GM23338 (cell line): ENCODE measurements around the gene CNIH3. TPM values are rescaled to one million over a fixed set of nuclear protein-coding genes. Genes with fewer than 3 reads are reported as not detected.

ENCODE experiments used
- ATAC-seq: fragments of 200-7000 bp; cut with Tn5 transposase; 3 replicates; pipeline ENCODE4 v1.9.1; 2020
- DNase-seq: peaks from one replicate; pipeline ENCODE4 v3.0.0-alpha.2; 2015; ENCODE audit warnings: low spot score
- H2AFZ ChIP-seq: fragments of 200-600 bp; sonication (generic); 2 replicates; pipeline ENCODE4 v1.8.0; 2016; ENCODE audit warnings: antibody characterized with exemption, mild to moderate bottlenecking, moderate library complexity
- H3F3A ChIP-seq: fragments of 200-600 bp; sonication (generic); replicated peaks from 2 replicates; pipeline ENCODE4 v1.8.0; 2017; ENCODE audit warnings: antibody characterized with exemption, mixed run types, low read depth
- H3K27ac ChIP-seq: fragments of 200-600 bp; sonication (generic); 2 replicates; pipeline ENCODE4 v1.6.1; 2016; ENCODE audit warnings: low read depth
- H3K27me3 ChIP-seq: fragments of 200-600 bp; sonication (generic); 2 replicates; pipeline ENCODE4 v1.8.0; 2016; ENCODE audit warnings: mild to moderate bottlenecking, mixed run types, moderate library complexity; ENCODE audit not compliant: insufficient read depth
- H3K36me3 ChIP-seq: fragments of 200-600 bp; sonication (generic); 2 replicates; pipeline ENCODE4 v1.8.0; 2016; ENCODE audit warnings: mild to moderate bottlenecking; ENCODE audit not compliant: insufficient read depth
- H3K4me1 ChIP-seq: fragments of 200-600 bp; sonication (generic); 2 replicates; pipeline ENCODE4 v1.8.0; 2016; ENCODE audit warnings: mild to moderate bottlenecking, moderate library complexity; ENCODE audit not compliant: insufficient read depth
- H3K4me2 ChIP-seq: fragments of 200-600 bp; sonication (generic); 2 replicates; pipeline ENCODE4 v1.7.1; 2017; ENCODE audit warnings: mixed run types
- H3K4me3 ChIP-seq: fragments of 200-600 bp; sonication (generic); 2 replicates; pipeline ENCODE4 v1.6.1; 2016; ENCODE audit warnings: mixed run types
- H3K79me2 ChIP-seq: fragments of 200-600 bp; sonication (generic); replicated peaks from 2 replicates; pipeline ENCODE4 v1.8.0; 2017; ENCODE audit warnings: mild to moderate bottlenecking; ENCODE audit not compliant: insufficient read depth
- H3K9me2 ChIP-seq: fragments of 200-600 bp; sonication (generic); 2 replicates; pipeline ENCODE4 v1.8.0; 2017; ENCODE audit not compliant: insufficient read depth
- H4K20me1 ChIP-seq: fragments of 200-600 bp; sonication (generic); replicated peaks from 2 replicates; pipeline ENCODE4 v1.8.0; 2017; ENCODE audit warnings: mild to moderate bottlenecking; ENCODE audit not compliant: insufficient read depth
- H3K27ac Mint-ChIP-seq: 2 replicates; pipeline ENCODE4 v1.8.0; 2020; ENCODE audit warnings: inconsistent platforms, mild to moderate bottlenecking, moderate library complexity, mixed read lengths
- H3K27me3 Mint-ChIP-seq: 3 replicates; pipeline ENCODE4 v1.8.0; 2022; ENCODE audit warnings: low read depth, mild to moderate bottlenecking, moderate library complexity, mixed read lengths, inconsistent platforms; ENCODE audit not compliant: insufficient read depth, poor library complexity
- H3K36me3 Mint-ChIP-seq: 3 replicates; pipeline ENCODE4 v1.8.0; 2021; ENCODE audit warnings: low read depth, mild to moderate bottlenecking, inconsistent platforms, moderate library complexity, mixed read lengths
- H3K4me1 Mint-ChIP-seq: 3 replicates; pipeline ENCODE4 v1.8.0; 2020; ENCODE audit warnings: mild to moderate bottlenecking, inconsistent platforms, mixed read lengths
- H3K4me3 Mint-ChIP-seq: 3 replicates; pipeline ENCODE4 v1.8.0; 2021; ENCODE audit warnings: moderate library complexity, mild to moderate bottlenecking, inconsistent platforms, mixed read lengths
- H3K9me3 Mint-ChIP-seq: 3 replicates; pipeline ENCODE4 v1.8.0; 2020; ENCODE audit warnings: moderate library complexity, mild to moderate bottlenecking, inconsistent platforms, mixed read lengths
- CTCF ChIP-seq, 2 experiments: fragments of 200-600 bp in 1 of 2; sonication (generic) in 1 of 2; conservative IDR thresholded peaks; 2 replicates each; pipeline versions ENCODE4 v1.5.1 to v1.6.1; 2016 to 2017; ENCODE audit warnings: antibody characterized with exemption in 2 of 2, low read depth in 2 of 2, mild to moderate bottlenecking in 2 of 2, moderate library complexity in 1 of 2
- ETS1 ChIP-seq: IDR thresholded peaks from 2 replicates; pipeline ENCODE4 v1.6.1; 2016; ENCODE audit warnings: antibody characterized with exemption
- EZH2 ChIP-seq: fragments of 200-600 bp; sonication (generic); IDR thresholded peaks from one replicate; pipeline ENCODE4 v1.8.0; 2017; ENCODE audit warnings: antibody characterized with exemption, mild to moderate bottlenecking, low read depth; ENCODE audit not compliant: unreplicated experiment
- EZH2phosphoT487 ChIP-seq: fragments of 200-600 bp; sonication (generic); IDR thresholded peaks from one replicate; pipeline ENCODE4 v1.8.1; 2018; ENCODE audit warnings: antibody characterized with exemption; ENCODE audit not compliant: unreplicated experiment
- NANOG ChIP-seq: IDR thresholded peaks from 2 replicates; pipeline ENCODE4 v1.6.1; 2016; ENCODE audit warnings: antibody characterized with exemption, borderline replicate concordance
- POLR2AphosphoS5 ChIP-seq: IDR thresholded peaks from 2 replicates; pipeline ENCODE4 v1.6.1; 2016; ENCODE audit warnings: antibody characterized with exemption, low read depth
- REST ChIP-seq: IDR thresholded peaks from one replicate; pipeline ENCODE4 v1.6.1; 2018; ENCODE audit warnings: antibody characterized with exemption; ENCODE audit not compliant: unreplicated experiment
- STAT1 ChIP-seq: IDR thresholded peaks from one replicate; pipeline ENCODE4 v1.6.1; 2016; ENCODE audit warnings: antibody characterized with exemption; ENCODE audit not compliant: unreplicated experiment
- ZNF462 ChIP-seq: fragments of 250-450 bp; sonication (Bioruptor Pico); IDR thresholded peaks from 2 replicates; pipeline ENCODE4 v1.5.0; 2020; ENCODE audit warnings: mild to moderate bottlenecking, moderate library complexity
- polyA plus RNA-seq: library from polyadenylated mRNA; unstranded; fragments of >200 nt; fragmentation: Nextera tagmentation; extraction: Ambion mirVana; gene quantifications from 2 replicates; pipeline ENCODE4 v1.2.1, GENCODE V29; 2016
- total RNA-seq: library from RNA; depleted of rRNA; stranded (reverse); fragments of >200 nt; shearing (Covaris generic); gene quantifications from 2 replicates; pipeline ENCODE4 v1.2.3, GENCODE V29; 2014

The CNIH3 gene
- total and polyA plus RNA-seq, 2 experiments from 2014 or later: 3.6 to 5.1 TPM

GRCh38 chr1:224719716-224720115 is 103.6 kb downstream of the CNIH3 start:
- Histone ChIP-seq H3K4me3 (no peak overlapping the region), H3K4me2 (no peak overlapping the region), H3K36me3 (no peaks in the 10 kb centered on the region), H3K27me3 (no peaks in the 10 kb centered on the region), H3K9me2 (peaks cover under 1% of the 10 kb centered on the region; the same call in 1 of the 2 replicates), H4K20me1 (no peaks in the 10 kb centered on the region), H3K4me1 (no peaks in the 10 kb centered on the region), H3K27ac (no peak overlapping the region), H3K79me2 (no peaks in the 10 kb centered on the region), H2AFZ (no peak overlapping the region), H3F3A (no peaks in the 10 kb centered on the region)
- H3K4me3 Mint-ChIP-seq: no peak overlapping the region
- DNase-seq: no peak
- no peak overlapping the region for H3K27ac Mint-ChIP-seq
- no peak for ATAC-seq
- no peaks in the 10 kb centered on the region for H3K9me3 Mint-ChIP-seq
- TF ChIP-seq CTCF (conservative IDR thresholded peaks at IDR 0.05; ENCODE audit: low read depth in 2 of 2): no peak
- no peak for TF ChIP-seq NANOG
- H3K36me3 Mint-ChIP-seq: no peaks in the 10 kb centered on the region; the same call in 2 of the 3 replicates
- peaks cover 14% of the 10 kb centered on the region for H3K4me1 Mint-ChIP-seq
- peaks cover 3% of the 10 kb centered on the region for H3K27me3 Mint-ChIP-seq

- ATAC-seq (peak; percentile 84), DNase-seq (peak; percentile 37)
- H4K20me1 ChIP-seq: no peaks in the 10 kb centered on the region
- no peaks in the 10 kb centered on the region for H3K36me3 ChIP-seq
- no peak overlapping the region for H3K4me2 ChIP-seq
- H3K4me1 ChIP-seq: no peaks in the 10 kb centered on the region
- Mint-ChIP-seq H3K4me1 (peaks cover 14% of the 10 kb centered on the region), H3K4me3 (no peak overlapping the region), H3K9me3 (no peaks in the 10 kb centered on the region), H3K36me3 (no peaks in the 10 kb centered on the region; the same call in 2 of the 3 replicates), H3K27ac (no peak overlapping the region), H3K27me3 (peaks cover 3% of the 10 kb centered on the region)
- no peak overlapping the region for H2AFZ ChIP-seq
- no peaks in the 10 kb centered on the region for H3K27me3 ChIP-seq
- H3K4me3 ChIP-seq: no peak overlapping the region
- H3K27ac ChIP-seq: no peak overlapping the region
- no peaks in the 10 kb centered on the region; the same call in 1 of the 2 replicates for H3K9me2 ChIP-seq
- no peaks in the 10 kb centered on the region for H3F3A ChIP-seq
- no peaks in the 10 kb centered on the region for H3K79me2 ChIP-seq
- TF ChIP-seq ZNF462 (CRISPR knock-in tag): no peak
- TF ChIP-seq POLR2AphosphoS5: no peak
- no peak for TF ChIP-seq NANOG
- no peak for TF ChIP-seq EZH2phosphoT487
- TF ChIP-seq ETS1: no peak
- no peak for TF ChIP-seq REST
- no peak for TF ChIP-seq STAT1
- TF ChIP-seq EZH2: no peak
Measured at GRCh38 chr1:224720216-224720615, 104.1 kb downstream of the CNIH3 start.
